ENCODE results near the gene POMZP3.
"Not testable (repeated sequence)": the region's sequence is repeated elsewhere in the genome, so short reads cannot be mapped to it uniquely, and the experiment has no call there.

DNA sequence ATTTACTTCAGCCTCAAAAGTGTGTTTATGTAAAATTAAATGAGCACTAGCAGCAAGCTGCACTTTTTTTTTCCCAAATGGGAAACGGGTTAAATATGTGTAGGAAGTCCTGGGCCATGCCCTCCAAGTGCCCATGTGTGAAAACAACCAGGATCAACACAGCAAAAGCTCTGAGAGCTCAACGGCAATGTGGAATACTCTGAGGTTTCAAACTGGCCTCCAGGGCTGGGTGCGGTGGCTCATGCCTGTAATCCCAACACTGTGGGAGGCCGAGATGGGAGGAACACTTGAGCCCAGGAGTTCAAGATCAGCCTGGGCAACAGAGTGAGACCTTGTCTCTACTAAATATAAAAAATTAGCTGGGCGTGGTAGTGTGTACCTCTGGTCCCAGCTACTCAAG, 15.5 kb upstream of the POMZP3 start:
- TF ChIP-seq, protein P1, sequence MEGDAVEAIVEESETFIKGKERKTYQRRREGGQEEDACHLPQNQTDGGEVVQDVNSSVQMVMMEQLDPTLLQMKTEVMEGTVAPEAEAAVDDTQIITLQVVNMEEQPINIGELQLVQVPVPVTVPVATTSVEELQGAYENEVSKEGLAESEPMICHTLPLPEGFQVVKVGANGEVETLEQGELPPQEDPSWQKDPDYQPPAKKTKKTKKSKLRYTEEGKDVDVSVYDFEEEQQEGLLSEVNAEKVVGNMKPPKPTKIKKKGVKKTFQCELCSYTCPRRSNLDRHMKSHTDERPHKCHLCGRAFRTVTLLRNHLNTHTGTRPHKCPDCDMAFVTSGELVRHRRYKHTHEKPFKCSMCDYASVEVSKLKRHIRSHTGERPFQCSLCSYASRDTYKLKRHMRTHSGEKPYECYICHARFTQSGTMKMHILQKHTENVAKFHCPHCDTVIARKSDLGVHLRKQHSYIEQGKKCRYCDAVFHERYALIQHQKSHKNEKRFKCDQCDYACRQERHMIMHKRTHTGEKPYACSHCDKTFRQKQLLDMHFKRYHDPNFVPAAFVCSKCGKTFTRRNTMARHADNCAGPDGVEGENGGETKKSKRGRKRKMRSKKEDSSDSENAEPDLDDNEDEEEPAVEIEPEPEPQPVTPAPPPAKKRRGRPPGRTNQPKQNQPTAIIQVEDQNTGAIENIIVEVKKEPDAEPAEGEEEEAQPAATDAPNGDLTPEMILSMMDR (IDR thresholded peaks at IDR 0.05) = not testable (repeated sequence)
- TF ChIP-seq POLR2A (IDR thresholded peaks at IDR 0.05) = not testable (repeated sequence)

All from uterus (tissue), 2 donors.